Dermis blood vessel endothelial cell (primary cell): ENCODE data around the gene RAPGEF4. TPM values are rescaled to one million over a fixed set of nuclear protein-coding genes. Genes with fewer than 3 reads are reported as not detected.

ENCODE experiments used
- DNase-seq: peaks from one replicate; pipeline ENCODE4 v3.0.0; 2010
- total RNA-seq: library from RNA; depleted of rRNA; stranded (reverse); fragments of >200 nt; gene quantifications from 2 replicates; pipeline ENCODE4 v1.2.3, GENCODE V29; 2014

RAPGEF4 gene
- total RNA-seq, 1 donor from 2014 or later, result 30.5 TPM

DNA sequence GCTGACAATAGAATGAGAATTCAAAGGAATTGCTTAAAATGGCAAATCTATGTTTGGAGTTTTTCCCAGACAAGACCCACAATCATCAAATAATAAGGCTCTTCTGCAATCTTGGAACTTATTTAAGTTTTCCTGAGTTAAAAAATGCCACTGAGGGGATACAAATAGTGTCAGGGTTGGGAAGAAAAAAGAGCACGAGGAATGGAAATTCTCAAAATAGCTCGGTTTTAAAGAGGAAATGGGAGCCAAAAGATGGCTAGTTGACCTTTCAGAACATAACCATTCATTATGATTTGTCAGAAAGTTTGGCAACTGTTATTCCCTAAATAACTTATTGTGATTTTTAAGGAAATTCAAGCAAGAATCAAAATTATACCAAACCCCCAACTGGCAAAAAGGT is 127.7 kb downstream of the RAPGEF4 start:
- DNase-seq, result peak; percentile 11

- peak; percentile 69 for DNase-seq
Observed at GRCh38 chr2:172864182-172864581, 128.5 kb downstream of the RAPGEF4 start.

GRCh38 chr2:172865422-172865821 is 129.8 kb downstream of the RAPGEF4 start:
- no peak for DNase-seq

GRCh38 chr2:172869861-172870260 is 134.2 kb downstream of the RAPGEF4 start:
- DNase-seq, result peak; percentile 23

GRCh38 chr2:172870396-172870795 is 134.8 kb downstream of the RAPGEF4 start:
- DNase-seq, result no peak

- DNase-seq, result no peak
Observed at GRCh38 chr2:172877826-172878225, 142.2 kb downstream of the RAPGEF4 start.

- DNase-seq, result no peak
Observed at GRCh38 chr2:172878260-172878659, 142.6 kb downstream of the RAPGEF4 start.

- DNase-seq, result no peak
Observed at GRCh38 chr2:172884336-172884735, 148.7 kb downstream of the RAPGEF4 start.

DNA sequence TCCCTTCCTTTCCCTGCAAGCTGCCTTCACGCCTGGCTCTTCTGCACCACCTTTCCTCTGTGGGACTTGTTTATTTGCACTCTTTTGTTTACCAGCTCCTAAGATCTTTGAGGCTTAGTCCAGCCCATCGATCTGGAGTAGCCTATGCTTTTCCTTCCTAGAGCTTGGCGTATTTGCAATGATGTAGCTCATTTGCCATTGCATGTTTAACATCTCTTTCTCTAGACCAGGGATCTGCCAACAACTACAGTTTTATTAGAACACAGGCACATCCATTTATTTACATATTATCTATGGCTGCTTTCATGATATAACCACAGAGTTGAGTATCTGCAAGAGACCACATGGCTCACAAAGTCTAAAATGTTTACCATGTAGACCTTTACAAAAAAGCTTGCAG is 150.4 kb downstream of the RAPGEF4 start:
- no peak for DNase-seq

GRCh38 chr2:172887280-172887679 is 151.6 kb downstream of the RAPGEF4 start:
- no peak for DNase-seq

GRCh38 chr2:172888714-172889669 is 153.3 kb downstream of the RAPGEF4 start:
- no peak for DNase-seq

DNA sequence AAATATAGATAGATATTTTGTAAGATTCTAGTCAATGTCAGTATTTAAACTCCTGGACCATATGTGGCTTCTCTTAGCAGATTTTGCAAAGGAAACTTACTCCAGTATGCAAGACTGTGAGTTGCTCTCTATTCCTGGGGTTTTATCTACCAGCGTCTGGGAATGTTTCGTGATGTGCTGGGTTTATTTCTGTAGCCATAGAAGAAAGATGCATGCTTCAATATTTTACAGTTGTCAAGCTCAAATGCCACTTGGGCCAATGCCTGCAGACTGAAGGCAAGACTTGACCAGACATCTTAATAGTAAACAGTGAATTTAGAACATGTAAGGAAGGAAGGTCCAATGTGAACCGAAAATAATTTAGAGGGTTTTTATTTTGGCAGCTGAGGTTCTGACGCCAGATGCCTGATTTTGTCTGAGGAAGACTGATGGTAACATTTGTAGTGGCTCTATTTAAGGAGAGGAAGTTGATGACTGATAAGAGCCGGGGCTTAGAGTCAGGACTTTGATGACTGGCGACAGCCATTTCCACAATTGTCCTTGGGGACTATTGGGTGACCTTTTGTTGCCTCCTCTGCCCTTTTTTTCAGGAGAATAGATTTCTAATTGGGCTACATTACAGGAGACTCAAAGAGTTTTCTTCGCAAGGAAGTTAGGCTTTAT is 154.3 kb downstream of the RAPGEF4 start:
- DNase-seq, result no peak

DNA sequence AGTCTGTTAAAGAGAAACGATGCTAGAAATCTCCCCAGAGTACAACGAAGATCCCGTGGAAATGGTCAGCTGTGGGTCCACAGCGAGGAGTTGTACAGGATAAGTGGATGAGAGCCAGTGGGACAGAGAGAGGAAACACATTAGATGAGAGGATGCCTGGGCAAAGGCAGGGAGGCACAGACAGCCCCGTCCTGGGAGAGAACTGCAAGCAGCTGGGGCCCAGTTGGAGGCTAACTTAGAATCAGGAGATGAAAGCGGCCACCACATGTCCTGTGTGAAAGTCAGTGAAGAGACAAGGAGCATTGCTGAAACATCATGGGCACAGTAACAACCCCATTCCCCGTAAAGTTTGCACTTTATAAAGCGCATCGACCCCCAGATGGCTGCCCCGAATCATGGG is 157.5 kb downstream of the RAPGEF4 start:
- DNase-seq, result no peak

DNA sequence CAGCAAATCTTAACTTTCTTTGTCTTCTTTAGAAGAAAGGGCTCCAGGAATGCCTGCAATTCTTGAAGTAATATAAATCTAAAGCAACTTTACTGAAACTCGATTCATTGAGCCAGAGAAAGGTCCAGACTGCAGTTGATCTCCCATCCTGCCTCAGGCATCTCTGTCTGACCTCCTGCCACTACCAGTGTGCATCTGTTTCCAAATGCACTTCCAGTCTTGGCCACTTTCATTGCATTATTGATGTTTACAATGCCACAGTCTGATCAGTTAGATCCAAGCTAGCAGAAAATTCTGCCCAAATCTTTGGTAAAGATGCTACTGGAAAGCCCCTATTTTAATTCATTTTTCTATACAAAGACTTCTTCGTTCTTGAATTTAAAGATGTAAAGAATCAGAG is 158.0 kb downstream of the RAPGEF4 start:
- DNase-seq, result no peak

- no peak for DNase-seq
Observed at GRCh38 chr2:172894689-172895387, 159.2 kb downstream of the RAPGEF4 start.

- DNase-seq, result no peak
Observed at GRCh38 chr2:172896661-172897081, 161.0 kb downstream of the RAPGEF4 start.

DNA sequence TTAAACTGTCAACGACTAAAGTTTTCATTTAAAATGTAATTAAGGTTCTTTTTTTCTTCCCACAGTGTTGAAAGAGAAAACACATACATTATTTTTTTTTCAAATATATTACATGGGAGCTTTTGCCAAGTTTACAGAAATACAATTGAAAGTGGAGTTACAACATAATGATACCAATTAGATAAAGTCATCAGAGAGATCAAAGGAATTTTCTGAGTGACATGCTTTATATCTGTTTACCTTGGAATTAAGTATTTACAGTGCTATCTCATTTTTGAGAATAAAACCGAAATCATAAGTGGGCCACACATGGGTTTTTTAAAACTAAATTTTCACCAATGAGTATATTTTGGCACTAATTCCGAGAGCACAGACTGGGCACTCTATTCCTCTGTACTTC is 165.2 kb downstream of the RAPGEF4 start:
- DNase-seq, result no peak

DNA sequence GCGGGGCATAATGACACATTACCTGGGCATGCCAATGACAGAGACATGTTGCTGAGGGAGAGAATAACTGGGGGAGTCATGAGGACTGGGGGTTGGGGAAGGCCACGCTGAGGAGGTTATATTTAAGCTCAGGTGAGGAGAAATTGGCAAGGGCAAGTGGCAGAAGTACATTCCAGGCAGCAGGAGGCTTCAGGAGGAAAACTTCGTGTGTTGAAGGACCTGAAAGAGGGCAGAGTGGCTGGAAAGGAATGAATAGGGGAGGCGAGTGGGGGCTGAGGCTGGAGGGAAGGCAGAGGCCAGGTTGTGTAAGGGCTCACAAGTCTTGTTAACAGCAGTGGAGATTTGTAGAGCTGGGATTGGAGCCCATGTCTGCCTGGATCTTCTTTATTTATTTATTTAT is 166.3 kb downstream of the RAPGEF4 start:
- no peak for DNase-seq

GRCh38 chr2:172904236-172904635 is 168.6 kb downstream of the RAPGEF4 start:
- no peak for DNase-seq

DNA sequence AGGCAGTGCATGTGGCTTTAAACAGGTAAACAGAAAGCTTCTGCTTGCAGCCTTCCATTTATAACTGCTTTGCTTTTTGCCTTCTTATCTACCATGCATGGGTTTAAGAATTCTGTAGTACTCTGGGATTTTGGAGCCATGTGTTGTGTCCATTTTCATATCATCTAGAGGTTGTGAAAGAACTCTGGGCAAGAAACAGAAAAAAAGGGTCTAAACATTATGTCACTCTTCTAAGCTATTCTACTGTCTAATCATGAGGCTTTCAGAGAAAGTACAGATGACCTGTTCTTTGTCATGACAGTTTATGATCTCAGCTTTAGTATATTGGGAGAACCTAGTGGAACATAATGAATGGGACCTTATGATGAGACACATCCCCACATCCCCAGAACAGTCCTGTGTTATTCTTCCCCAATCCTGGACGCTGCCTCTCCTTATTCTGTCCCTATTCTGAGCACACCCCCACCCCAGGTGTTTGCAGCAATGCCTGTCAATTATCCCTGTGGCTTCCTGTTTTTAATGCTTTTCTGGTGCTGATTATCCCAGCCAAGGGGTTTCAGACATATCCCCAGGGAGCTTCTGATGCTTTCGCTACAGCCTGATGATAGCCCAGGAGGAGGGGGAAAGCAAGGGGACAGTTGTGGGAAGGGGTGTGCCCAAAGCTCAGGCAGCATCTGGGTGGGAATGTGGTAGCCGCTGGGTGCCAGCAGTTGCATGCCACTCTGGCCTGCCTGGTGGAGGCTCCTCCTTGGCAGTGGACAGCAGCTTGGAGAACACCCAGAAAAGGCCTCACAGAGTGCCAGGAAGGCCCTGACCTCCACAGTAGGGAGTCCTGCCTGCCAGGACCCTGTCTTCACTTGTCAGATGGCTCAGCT is 170.5 kb downstream of the RAPGEF4 start:
- no peak for DNase-seq

DNA sequence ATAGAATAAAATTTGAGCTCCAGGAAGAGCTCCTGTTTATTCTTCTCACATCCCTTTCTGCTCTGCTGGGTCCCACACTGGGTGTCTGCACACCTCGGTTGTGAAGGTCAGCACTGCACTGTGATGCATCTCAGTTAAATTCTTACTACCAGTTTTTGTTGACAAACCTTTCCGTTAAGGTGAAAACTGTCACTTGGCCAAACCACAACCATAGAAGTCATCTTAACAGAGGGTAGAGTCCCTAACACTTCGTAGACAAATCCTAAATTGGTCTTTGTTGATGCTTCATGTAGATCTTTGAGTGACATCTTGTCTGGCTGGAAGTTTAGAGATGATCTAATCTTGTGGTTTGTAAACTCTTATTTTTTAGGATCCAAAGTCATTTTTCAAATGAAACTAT is 172.6 kb downstream of the RAPGEF4 start:
- no peak for DNase-seq

DNA sequence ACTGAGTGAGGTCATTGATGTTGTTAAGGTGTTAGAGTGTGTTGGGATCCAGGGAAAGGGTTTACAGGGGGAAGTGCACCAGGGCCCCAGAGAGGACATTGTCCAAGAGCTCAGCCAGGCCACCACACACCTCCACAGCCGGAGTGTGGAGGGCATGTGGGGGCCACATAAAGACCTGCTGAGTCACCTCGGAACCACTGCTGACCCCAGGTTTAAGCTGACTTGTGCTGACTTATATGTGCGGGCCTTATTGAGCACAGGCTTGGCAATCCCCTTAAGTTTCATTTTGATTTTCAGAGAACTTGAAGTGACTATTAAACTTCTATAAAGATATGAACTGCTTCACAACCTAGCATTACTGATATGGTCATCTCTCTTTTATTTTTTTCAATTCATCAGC is 173.8 kb downstream of the RAPGEF4 start:
- DNase-seq, result no peak
